Left renal pelvis (tissue), 4 donors: ENCODE data around the gene STKLD1. TPM values are rescaled to one million over a fixed set of nuclear protein-coding genes. Genes with fewer than 3 reads are reported as not detected.
"Not testable (repeated sequence)": the region's sequence is repeated elsewhere in the genome, so short reads cannot be mapped to it uniquely, and the experiment has no call there.

Experiments
- DNase-seq, 4 donors: peaks; one replicate each; pipeline ENCODE4 v3.0.0-alpha.2; 2013; ENCODE audit warnings: low read depth in 4 of 4, low spot score in 3 of 4
- polyA plus RNA-seq, 4 donors: library from polyadenylated mRNA; unstranded; fragments of 120-200 nt; gene quantifications; one replicate each; pipeline ENCODE4 v1.2.1, GENCODE V29; 2013; ENCODE audit not compliant: insufficient read length in 4 of 4

STKLD1 gene
- polyA plus RNA-seq, 4 donors: 2.9 to 6.7 (median 4.5) TPM

DNA sequence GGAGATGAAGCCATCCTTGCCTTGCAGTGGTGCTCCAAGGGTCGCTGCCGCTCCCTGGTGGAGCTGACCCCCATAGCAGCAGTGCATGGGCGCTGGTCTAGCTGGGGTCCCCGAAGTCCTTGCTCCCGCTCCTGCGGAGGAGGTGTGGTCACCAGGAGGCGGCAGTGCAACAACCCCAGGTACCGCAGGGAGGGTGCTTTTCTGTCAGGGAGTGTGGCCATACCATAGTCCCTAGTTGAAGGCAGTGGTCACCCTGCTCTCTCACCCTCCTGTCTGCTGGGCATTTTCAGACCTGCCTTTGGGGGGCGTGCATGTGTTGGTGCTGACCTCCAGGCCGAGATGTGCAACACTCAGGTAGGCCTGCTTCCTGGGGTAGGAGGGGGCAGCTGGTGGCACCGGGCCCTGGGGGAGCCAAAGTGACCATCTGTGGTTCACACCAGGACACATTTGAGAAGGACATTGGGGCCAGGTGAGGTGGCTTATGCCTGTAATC, 57.2 kb downstream of the STKLD1 start:
- DNase-seq: no peak

GRCh38 chr9:133436681-133437080, 60.5 kb downstream of the STKLD1 start:
- DNase-seq: no peak

DNA sequence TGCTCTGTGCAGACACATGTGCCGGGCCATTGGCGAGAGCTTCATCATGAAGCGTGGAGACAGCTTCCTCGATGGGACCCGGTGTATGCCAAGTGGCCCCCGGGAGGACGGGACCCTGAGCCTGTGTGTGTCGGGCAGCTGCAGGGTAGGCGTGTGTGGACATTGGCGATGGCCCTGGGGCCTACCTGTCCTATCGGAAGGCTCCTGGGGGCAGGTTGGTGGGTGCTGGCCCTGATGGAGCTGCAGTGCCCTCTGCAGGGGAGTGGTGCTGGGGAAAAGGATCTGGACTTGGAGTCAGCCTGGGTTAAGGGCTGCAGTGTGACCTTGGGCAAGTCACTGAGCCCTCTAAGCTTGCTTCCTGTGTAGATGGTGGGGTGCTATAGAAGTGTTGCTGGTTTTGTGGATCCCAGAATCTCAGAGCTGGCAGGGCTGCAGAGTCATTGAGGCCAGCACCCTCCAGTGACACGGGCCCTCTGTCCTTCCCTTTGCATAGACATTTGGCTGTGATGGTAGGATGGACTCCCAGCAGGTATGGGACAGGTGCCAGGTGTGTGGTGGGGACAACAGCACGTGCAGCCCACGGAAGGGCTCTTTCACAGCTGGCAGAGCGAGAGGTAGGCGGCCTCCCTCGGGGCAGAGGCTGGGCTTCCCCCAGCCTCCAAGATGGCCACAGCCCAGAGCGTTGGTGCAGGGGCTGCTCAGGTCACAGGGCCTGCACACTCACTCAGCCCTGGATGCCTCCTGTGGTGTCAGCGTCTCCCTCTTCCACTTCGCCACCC, 61.8 kb downstream of the STKLD1 start:
- DNase-seq: no peak

- no peak for DNase-seq
These were observed 63.2 kb downstream of the STKLD1 start for GRCh38 chr9:133439337-133439736.

DNA sequence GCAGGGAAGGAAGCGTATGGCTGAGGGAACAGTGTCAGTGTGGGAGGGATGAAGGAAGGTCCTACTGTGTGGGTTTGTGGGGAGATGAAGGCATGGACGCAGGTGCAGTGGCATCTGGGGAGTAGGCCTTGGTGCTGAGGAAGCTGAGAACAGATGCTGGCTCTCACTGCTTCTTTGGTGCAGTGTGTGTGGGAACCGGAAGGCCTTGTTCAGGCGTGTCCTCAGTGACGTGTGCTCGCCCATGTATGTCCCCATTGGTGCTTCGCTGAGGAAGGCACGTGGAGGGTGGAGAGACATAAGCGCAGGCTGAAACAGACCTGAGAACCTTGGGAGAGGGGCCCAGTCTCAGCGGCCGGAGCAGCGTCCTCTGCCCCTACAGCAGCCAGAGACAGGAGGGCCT, 64.7 kb downstream of the STKLD1 start:
- DNase-seq: no peak

DNA sequence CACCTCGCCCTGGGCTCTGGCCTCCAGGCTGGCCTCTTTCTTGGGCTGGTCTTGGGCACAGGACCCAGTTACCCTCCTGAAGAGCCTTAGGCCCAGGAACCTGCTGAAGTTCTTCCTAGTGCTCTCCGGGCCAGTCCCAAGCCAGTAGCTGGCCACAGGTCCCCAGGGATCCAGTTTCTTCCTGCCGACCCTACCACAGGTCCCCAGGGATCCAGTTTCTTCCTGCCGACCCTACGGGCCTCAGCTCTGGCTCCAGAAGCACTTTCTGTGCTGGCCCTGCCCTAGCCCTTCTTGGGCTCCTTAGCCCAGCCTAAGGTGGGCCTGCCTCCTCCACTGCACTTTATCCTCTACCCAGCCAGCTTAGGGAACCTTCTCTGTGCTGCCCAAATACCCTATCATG, 65.4 kb downstream of the STKLD1 start:
- DNase-seq: no peak

DNA sequence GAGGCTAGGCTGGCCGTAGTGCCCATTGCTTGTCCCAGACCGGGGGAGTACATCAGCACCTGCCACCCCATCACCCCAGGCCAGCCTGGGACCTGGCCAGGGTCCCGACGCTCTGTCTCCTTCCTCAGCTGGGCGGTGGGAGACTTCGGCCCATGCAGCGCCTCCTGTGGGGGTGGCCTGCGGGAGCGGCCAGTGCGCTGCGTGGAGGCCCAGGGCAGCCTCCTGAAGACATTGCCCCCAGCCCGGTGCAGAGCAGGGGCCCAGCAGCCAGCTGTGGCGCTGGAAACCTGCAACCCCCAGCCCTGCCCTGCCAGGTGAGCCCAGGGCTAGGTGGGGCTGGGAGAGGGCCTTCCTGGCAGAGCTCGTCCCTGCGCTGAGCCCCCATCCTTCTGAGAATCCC, 67.1 kb downstream of the STKLD1 start:
- DNase-seq: no peak

DNA sequence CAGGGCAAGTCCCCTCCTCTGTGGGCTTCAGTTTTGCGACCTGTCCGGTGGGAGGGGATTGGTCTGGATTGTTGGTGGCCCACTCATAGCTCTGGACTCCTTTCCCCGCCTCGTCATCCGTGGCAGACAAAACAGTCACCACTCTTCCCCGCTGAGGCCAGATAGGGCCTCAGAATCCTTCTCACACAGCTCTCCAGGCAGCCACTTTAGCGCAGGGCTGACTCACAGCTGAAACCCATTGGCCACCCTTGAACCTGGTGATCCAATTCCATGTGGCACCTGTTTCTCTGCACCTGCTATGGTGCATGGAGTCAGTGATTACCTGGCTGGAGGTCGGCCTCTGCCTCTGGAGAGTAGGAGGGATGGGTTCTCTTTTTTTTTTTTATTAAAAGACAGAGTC, 67.8 kb downstream of the STKLD1 start:
- no peak for DNase-seq

DNA sequence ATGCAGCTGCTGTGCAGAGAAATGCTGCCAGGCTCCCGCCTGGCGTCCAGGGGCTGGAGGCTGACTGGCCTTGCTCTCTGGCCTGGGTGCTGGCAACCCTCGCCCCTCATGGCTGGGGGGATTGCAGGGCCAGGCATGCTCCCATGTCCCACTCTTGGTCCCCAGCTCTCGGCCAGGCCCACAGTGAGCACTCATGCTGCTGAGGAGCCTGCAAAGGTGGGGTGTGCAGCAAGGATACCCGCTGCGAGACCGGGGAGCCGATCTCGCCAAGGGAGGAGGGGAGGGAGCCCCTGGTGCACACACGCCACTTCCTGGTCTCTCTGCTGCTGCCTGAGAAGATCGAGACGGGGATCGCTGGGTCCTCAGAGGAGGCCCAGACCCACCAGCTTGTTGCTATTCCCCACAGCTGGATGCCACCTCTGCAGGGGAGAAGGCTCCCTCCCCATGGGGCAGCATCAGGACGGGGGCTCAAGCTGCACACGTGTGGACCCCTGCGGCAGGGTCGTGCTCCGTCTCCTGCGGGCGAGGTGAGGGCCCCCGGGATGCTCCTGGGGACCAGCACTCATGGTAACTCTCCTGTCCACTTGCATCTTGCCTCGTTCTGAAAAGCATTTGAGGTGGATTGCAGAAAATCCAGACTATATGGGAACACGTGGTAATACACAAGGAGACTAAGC, 69.3 kb downstream of the STKLD1 start:
- no peak for DNase-seq

DNA sequence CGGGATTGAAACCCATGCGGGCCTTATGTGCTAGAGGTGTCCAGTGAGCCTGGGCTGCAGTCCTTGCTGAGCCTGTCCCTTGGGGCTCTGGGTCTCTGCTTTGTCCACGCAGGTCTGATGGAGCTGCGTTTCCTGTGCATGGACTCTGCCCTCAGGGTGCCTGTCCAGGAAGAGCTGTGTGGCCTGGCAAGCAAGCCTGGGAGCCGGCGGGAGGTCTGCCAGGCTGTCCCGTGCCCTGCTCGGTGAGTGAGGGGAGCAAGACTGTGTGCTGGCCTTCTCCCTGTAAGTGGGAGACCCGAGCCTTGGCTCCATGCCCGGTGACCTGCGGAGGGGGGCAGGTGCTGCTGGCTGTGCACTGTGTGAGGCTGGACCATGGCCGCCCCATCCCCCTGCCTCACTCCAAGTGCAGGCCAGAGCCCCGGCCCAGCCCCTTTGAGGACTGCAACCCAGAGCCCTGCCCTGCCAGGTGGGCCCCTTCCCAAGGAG, 72.4 kb downstream of the STKLD1 start:
- DNase-seq: no peak

GRCh38 chr9:133449760-133450159, 73.6 kb downstream of the STKLD1 start:
- no peak for DNase-seq

- not testable (repeated sequence) for DNase-seq
These were observed 75.7 kb downstream of the STKLD1 start for GRCh38 chr9:133451865-133452264.

DNA sequence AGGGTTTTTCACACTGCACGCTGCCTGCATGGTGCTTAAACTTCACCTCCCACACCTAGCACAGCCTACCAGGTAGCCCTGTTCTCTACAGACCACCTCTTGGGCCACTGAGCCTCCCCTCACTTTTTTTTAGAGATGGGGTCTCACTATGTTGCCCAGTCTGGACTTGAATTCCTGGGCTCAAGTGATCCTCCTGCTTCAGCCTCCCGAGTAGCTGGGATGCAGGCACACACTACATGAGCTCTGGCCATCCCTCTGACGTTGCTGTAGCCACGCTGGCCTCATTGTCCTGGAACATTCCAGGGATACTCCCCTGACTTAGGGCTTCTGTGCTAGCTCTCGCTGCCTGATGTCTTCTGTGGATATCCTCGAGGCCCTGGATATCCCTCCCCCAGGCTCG, 76.4 kb downstream of the STKLD1 start:
- no peak for DNase-seq

DNA sequence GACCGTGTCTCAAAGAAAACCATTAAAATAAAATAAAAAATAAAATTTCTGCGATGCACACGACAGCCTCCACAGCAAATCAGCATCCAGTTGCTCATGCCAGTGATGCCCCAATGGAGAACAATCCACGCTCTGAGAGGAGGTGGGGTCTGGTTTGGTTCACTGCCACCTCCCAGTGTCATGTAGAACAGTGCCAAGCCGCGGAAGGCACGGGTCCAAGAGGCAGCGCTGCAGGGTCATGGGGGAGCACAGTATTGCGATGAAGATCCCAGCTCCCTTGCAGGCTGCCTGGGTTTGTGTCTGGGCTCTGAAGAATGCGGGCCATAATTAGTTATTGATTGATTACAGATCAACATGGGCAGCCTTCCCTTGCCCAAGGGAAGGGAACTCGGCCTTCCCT, 77.5 kb downstream of the STKLD1 start:
- no peak for DNase-seq

- DNase-seq: no peak
These were observed 78.2 kb downstream of the STKLD1 start for GRCh38 chr9:133454325-133454724.

DNA sequence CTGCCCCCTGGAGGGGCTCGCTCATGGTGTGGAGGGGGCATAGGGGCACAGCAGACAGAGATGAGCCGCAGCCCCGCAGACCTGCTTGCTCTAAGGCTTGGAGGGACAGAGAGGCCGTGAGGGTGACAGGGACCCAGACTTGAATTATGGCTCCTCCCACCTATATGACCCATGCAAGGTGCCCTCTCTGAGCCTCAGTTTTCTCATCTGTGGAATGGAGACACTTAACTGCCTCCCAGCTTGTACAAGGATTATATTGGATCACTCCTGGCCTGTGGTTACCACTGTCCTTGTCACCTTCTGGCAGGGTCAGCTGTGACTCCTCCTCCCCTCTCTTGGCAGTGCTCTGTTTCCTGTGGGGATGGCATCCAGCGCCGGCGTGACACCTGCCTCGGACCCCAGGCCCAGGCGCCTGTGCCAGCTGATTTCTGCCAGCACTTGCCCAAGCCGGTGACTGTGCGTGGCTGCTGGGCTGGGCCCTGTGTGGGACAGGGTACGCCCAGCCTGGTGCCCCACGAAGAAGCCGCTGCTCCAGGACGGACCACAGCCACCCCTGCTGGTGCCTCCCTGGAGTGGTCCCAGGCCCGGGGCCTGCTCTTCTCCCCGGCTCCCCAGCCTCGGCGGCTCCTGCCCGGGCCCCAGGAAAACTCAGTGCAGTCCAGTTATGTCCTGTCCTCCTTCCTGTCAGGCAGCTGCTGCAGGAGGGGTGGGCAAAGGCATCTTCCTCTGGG, 78.9 kb downstream of the STKLD1 start:
- DNase-seq: no peak

Other genes with a start within 250 kb of the STKLD1 start
- 1 to 10 TPM; 1.8 to 4.7 (median 2.4) TPM for gene GBGT1, start 212.5 kb upstream of the STKLD1 start, polyA plus RNA-seq
- gene OBP2B, start 167.1 kb upstream of the STKLD1 start, polyA plus RNA-seq: under 1 TPM in 2 of 4 donors, not detected in 2; 0.29 to 0.32 TPM
- gene ABO, start 101.2 kb upstream of the STKLD1 start, polyA plus RNA-seq: 10 to 100 TPM in 3 of 4 donors, 1 to 10 TPM in 1; 3.0 to 29.2 (median 15.2) TPM
- 10 to 100 TPM; 21.1 to 36.9 (median 26.7) TPM for gene SURF6, start 40.2 kb upstream of the STKLD1 start, polyA plus RNA-seq
- 10 to 100 TPM; 24.2 to 29.9 (median 24.8) TPM for gene MED22, start 28.2 kb upstream of the STKLD1 start, polyA plus RNA-seq
- 1,000 to 10,000 TPM; 2,222 to 2,557 (median 2,398) TPM for gene RPL7A, start 28.1 kb upstream of the STKLD1 start, polyA plus RNA-seq
- gene SURF1, start 19.9 kb upstream of the STKLD1 start, polyA plus RNA-seq: 10 to 100 TPM; 22.0 to 50.5 (median 38.9) TPM
- gene SURF2, start 19.8 kb upstream of the STKLD1 start, polyA plus RNA-seq: 10 to 100 TPM; 12.4 to 25.6 (median 20.9) TPM
- gene SURF4, start 306 bp upstream of the STKLD1 start, polyA plus RNA-seq: 100 to 1,000 TPM; 159 to 184 (median 178) TPM
- gene REXO4, start 41.6 kb downstream of the STKLD1 start, polyA plus RNA-seq: 10 to 100 TPM; 23.2 to 30.3 (median 27.7) TPM
- 10 to 100 TPM in 1 of 4 donors, 1 to 10 TPM in 3; 7.1 to 14.0 (median 7.6) TPM for gene ADAMTS13, start 46.0 kb downstream of the STKLD1 start, polyA plus RNA-seq
- 10 to 100 TPM; 16.6 to 36.6 (median 28.5) TPM for gene CACFD1, start 83.6 kb downstream of the STKLD1 start, polyA plus RNA-seq
- 1 to 10 TPM in 3 of 4 donors, under 1 TPM in 1; 0.76 to 1.8 (median 1.5) TPM for gene SLC2A6, start 102.7 kb downstream of the STKLD1 start, polyA plus RNA-seq
- gene MYMK, start 148.6 kb downstream of the STKLD1 start, polyA plus RNA-seq: under 1 TPM in 1 of 4 donors, not detected in 3; 0.22 TPM
- gene ADAMTSL2, start 158.3 kb downstream of the STKLD1 start, polyA plus RNA-seq: 10 to 100 TPM in 1 of 4 donors, 1 to 10 TPM in 3; 1.7 to 38.7 (median 2.5) TPM
- gene FAM163B, start 233.0 kb downstream of the STKLD1 start, polyA plus RNA-seq: under 1 TPM in 2 of 4 donors, not detected in 2; 0.19 to 0.42 TPM